NCI-H226 (cell line): Measurements from ENCODE around the gene FAM219A.
"Not testable (repeated sequence)": the region's sequence is repeated elsewhere in the genome, so short reads cannot be mapped to it uniquely, and the experiment has no call there.

Experiments
- DNase-seq: peaks from one replicate; pipeline ENCODE4 v3.0.0-alpha.2; 2015

FAM219A gene

GRCh38 chr9:34442770-34443169 lies 15.6 kb downstream of the FAM219A start:
- DNase-seq = no peak

DNA sequence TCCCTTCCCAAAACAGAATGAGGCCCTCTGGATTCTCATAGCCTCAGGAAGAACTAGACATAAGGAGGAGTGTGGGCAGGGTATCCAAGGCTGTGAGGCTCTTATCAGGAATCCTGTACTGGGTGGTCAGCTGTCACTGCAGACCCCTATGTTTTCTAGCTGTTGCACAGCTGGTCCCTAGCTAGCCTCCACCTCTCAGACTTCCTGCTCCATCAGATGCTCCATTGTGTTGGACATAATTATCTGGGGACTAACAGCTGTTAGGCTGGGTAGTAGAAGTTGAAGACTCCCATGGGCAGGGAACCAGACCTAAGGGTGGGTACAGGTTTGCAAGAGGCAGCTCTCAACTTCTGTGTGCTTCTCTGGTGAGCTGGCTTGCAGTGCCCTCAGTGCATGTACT lies 18.4 kb downstream of the FAM219A start:
- DNase-seq = no peak

GRCh38 chr9:34438465-34438864 lies 19.9 kb downstream of the FAM219A start:
- DNase-seq = not testable (repeated sequence)

GRCh38 chr9:34437926-34438307 lies 20.5 kb downstream of the FAM219A start:
- not testable (repeated sequence) for DNase-seq

DNA sequence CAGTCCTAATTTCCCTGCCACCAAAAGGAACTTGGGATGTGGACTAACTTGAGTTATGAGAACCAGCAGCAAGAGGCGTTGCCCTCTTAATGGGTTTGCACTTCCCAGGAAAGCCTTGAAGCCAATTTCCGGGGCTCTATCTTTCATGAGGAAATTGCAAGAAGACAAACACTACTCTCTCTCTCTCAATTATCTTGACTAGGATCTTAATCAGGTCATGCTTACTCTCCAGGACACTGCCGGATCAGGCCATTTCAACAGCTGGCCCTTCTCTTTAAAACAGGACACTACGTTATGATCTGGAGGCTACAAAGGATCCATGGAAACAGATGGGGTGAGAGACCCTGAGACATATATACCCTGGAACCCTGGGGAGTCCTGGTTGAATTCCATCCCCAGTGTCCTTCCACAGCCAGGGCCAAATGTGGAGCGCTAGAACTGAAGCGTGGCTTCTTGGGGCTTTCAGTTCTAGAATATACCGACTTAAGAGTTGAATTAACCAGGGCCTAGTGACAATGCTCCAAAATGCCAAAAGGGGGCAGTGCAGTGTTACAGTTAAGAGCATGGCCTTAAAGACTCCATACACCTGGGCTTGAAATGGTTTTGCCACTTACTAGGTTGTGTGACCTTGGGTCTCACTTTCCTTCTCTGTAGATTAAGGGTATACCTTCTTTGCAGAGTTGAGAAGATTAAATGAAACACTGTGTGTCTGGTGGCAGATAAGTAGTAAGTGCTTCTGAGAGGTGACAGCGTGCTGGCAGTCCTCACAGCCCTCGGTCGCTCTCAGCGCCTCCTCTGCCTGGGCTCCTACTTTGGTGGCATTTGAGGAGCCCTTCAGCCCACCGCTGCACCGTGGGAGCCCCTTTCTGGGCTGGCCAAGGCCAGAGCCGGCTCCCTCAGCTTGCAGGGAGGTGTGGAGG lies 21.1 kb downstream of the FAM219A start:
- peak; percentile 12 for DNase-seq

- no peak for DNase-seq
Measured at GRCh38 chr9:34431667-34432066, 26.7 kb downstream of the FAM219A start.

- DNase-seq = peak; percentile 45
Measured at GRCh38 chr9:34430843-34431437, 27.4 kb downstream of the FAM219A start.

GRCh38 chr9:34428325-34428958 lies 29.9 kb downstream of the FAM219A start:
- DNase-seq = no peak

- DNase-seq = no peak
Measured at GRCh38 chr9:34426347-34427074, 31.9 kb downstream of the FAM219A start.

- DNase-seq = no peak
Measured at GRCh38 chr9:34419716-34420504, 38.5 kb downstream of the FAM219A start.

GRCh38 chr9:34417734-34418133 lies 40.6 kb downstream of the FAM219A start:
- DNase-seq = no peak

DNA sequence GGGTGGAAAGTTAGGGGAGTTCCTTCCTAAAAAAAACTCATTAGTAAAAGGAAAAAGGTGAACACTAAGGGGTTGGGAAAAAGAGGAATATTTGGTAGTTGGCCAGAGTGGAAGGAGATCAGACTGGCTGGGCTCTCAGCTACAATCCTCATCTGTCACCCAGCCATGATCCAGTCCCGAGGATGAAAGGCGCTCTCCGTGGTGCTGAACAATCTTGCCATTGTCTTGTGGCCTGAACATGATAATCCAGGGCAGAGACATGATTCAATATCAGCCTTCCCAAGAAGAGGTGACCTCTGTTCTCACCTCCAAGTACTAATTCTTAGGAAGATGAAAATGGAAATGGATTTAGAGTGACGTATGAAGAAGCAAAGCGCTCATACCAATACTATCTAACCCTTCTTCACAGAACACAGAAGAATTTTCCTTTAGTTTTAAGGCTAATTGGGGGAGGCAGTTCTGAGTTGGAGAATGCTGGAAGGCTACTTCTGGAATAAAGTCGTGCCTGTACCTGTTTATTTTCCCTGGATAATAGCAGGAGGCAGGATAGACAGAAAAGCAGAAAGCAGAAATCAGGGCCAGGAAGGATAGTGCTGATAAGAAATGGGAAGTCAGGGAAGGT lies 45.0 kb downstream of the FAM219A start:
- DNase-seq = no peak

DNA sequence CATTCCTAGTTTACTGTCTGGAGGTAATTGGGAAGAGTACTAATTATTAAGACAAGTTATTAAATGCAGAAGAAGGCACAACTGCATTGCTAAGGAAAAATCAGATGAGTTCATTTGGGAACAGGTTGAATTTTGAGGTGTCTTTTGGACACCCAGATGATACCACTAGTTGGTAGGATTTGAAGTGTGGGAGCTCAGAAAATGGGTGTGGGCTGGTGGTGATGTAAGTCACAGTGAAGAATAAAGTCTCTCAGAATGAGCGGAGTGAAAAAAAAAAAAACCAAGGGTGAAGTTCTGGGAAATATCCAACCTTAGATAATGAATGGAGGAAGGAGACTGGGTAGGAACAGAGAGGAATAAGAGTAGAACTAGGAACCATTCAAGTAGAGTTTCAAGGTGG lies 46.0 kb downstream of the FAM219A start:
- no peak for DNase-seq

DNA sequence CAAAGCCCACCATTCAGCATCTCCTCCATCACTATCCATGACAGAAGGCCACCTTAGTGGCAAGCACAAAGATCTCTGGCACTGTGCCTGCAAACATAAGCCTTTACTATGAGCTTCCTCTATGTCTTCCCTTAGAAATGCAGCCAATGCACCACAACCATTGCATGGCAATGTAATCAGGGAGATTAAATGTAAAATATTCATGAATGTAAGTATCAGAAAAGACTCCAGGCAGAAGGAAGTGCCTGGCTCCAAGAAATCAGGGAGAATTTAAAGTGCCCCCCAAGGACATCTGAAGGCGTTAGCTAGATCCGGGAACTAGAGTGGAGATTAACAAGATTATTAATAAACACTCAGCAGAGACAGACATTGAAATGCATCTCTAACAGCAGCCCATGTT lies 49.2 kb downstream of the FAM219A start:
- DNase-seq = no peak

DNA sequence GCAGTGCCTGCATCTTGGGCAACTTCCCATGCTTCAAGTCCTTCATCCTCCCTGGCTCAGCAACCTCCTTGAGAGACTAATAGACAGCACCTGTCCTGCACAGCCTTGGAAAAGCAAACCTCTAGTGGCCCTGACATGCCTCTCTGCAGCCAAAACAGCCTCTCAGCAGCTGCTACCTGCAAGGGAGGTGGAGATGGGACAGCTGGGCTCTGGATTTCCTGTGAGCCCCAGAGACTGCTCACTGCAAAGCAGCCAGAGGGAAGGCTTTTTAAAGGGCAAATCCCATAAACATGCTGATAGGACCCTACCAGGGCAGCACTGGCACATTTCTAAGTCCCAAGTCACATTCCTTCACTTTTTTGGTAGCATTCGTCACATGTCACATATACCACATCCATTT lies 50.2 kb downstream of the FAM219A start:
- DNase-seq = no peak

DNA sequence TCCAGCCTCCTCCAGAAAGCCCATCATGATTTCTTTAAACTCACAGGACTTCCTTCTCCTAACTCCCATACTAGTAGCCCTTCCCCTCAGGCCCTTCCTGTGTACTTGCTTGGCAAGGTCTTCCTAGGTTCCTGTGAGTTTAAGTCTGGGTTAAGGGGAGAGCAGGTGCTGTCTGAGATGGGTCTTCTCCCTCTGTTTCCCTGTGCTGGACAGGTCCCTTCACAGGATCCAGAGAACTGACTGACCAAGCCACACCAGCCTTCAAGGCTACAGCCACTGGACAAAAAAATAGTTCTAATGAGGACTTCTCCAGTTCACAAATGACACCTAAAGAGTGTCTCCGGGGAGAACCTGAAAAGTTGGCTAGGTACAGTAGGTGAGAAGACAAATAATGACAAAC lies 52.2 kb downstream of the FAM219A start:
- no peak for DNase-seq

DNA sequence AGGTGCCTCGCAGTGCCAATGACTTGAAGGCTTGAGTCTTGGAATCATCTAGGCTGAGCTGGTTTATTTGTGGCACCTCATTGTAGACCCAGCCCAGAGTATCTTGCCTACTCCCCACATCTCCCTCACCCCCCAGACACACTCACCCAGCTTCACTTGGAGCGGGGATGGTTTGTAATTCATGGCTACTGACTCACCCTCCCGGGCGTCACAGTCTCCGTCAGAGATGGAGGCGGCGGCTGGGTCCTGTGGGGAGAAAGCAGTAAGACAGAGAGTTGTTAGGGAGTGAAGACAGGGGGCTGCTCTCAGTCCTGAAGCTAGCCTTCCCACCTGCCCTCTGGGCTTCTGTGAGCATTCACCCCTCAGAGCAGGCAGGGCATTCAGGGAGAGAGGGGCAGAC lies 52.7 kb downstream of the FAM219A start:
- DNase-seq = no peak

DNA sequence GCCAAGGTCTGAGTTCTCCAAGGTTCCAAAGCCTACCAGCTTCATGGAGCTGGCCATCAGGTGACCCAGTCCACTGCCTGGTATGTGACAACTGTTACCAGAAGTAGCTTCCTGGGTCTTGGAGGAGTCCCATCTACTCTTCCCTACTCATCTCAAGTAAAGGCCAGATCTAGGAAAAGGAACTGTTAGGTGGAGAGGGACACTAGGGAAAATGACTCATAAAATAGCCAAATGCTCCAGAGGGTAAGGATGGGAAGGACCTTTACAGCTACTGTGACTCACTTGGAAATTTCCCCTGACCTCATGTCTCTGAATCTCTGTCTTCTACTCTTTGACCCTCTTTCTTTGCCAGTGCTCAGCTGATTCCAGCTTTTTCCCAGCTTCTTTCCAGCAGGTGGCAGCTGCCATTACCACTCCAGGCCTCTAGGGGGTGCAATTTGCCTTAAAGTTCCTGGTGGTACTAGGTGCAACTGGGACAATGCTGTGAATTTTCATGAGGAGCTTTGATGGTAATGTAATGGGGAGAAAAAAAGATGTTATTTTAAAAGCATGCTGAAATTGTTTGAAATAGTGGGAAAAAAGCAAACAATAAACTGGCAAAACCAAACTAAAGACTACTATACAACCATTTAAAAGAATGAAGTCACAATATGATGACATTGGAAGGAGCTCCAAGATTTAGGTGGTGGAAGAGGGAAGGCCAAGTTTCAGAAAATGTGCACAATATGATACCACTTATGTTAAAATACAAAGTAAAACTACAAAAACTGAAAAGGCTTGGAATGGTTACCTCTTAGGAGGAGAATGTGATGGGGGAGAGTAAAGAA lies 54.6 kb downstream of the FAM219A start:
- peak; percentile 9 for DNase-seq

DNA sequence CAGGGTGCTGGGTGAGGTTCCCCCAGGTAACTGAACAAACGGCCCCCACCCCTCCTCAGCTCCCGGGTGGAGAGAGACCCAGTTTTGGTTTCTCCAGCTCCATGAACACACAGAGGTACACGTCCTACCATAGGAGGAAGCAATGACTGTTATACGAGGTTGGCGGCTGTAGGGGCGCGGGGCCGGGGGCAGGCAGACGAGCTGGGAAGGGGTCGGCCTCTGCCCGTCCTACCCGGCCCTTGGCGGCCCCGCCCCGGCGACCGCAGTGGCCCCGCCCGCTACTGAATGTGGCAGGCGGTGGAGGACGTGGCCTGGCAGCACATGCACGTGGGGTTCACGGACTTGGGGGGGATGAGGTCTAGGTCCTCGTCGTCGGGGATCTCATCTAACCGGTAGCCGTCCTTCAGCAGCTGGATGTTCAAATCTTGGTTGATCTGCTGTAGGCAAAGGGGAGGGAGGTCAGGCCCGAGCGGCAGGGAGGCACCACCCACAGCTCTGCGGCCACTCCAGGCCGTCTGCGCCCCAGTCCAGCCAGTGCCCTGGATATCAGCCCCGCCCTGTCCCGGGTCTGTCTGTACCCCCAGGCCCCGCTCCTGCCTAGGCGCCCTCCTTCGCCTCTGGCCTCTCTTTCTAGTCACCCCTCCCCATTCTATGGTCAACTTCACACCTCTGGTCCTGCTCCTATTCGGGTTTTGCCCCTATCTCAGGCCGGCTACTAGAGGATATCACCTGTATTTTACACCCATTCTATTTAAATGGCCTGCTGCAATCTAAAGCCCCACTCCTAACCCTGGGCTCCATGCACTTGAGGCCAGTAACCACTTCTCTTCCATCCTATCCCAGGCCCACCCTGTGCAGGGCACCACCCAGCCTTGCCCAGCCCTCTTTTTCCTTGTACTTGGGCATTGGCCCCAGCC lies 57.4 kb downstream of the FAM219A start:
- no peak for DNase-seq

- no peak for DNase-seq
Measured at GRCh38 chr9:34400275-34400674, 58.1 kb downstream of the FAM219A start.
